ENCODE measurements around the gene EMILIN2.
A peak's percentile ranks its signal among the peaks of the same experiment; 100 is the strongest.

The EMILIN2 gene

GRCh38 chr18:2900684-2901422 lies 54.0 kb downstream of the EMILIN2 start:
- no peak for DNase-seq (ENCODE audit: low spot score)

- no peak for DNase-seq (ENCODE audit: low spot score)
Measured at GRCh38 chr18:2901423-2901985, 54.7 kb downstream of the EMILIN2 start.

GRCh38 chr18:2902327-2902726 lies 55.5 kb downstream of the EMILIN2 start:
- no peak for DNase-seq (ENCODE audit: low spot score)

- DNase-seq (ENCODE audit: low spot score), result no peak
Measured at GRCh38 chr18:2903006-2903405, 56.2 kb downstream of the EMILIN2 start.

GRCh38 chr18:2905854-2906703 lies 59.3 kb downstream of the EMILIN2 start:
- peak; percentile 63 for DNase-seq (ENCODE audit: low spot score)

GRCh38 chr18:2906704-2907549 lies 60.1 kb downstream of the EMILIN2 start:
- peak; percentile 42 for DNase-seq (ENCODE audit: low spot score)

GRCh38 chr18:2907550-2908135 lies 60.8 kb downstream of the EMILIN2 start:
- no peak for DNase-seq (ENCODE audit: low spot score)

GRCh38 chr18:2908166-2908945 lies 61.5 kb downstream of the EMILIN2 start:
- DNase-seq (ENCODE audit: low spot score), result no peak

- DNase-seq (ENCODE audit: low spot score), result no peak
Measured at GRCh38 chr18:2908946-2909335, 62.1 kb downstream of the EMILIN2 start.

GRCh38 chr18:2909431-2910140 lies 62.8 kb downstream of the EMILIN2 start:
- DNase-seq (ENCODE audit: low spot score), result no peak

- no peak for DNase-seq (ENCODE audit: low spot score)
Measured at GRCh38 chr18:2910261-2910660, 63.5 kb downstream of the EMILIN2 start.

- DNase-seq (ENCODE audit: low spot score), result no peak
Measured at GRCh38 chr18:2910751-2911425, 64.1 kb downstream of the EMILIN2 start.

- DNase-seq (ENCODE audit: low spot score), result no peak
Measured at GRCh38 chr18:2911533-2911932, 64.7 kb downstream of the EMILIN2 start.

GRCh38 chr18:2912357-2913299 lies 65.8 kb downstream of the EMILIN2 start:
- no peak for DNase-seq (ENCODE audit: low spot score)

GRCh38 chr18:2913398-2914005 lies 66.7 kb downstream of the EMILIN2 start:
- no peak for DNase-seq (ENCODE audit: low spot score)

- DNase-seq (ENCODE audit: low spot score), result no peak
Measured at GRCh38 chr18:2914185-2914880, 67.5 kb downstream of the EMILIN2 start.

- DNase-seq (ENCODE audit: low spot score), result no peak
Measured at GRCh38 chr18:2914881-2915240, 68.1 kb downstream of the EMILIN2 start.

All from CD4-positive, alpha-beta T cell treated with Interleukin-15 for 4 hours (primary cell).